ENCODE measurements around the gene BOLA3.
A peak's percentile ranks its signal among the peaks of the same experiment; 100 is the strongest.

Gene BOLA3

DNA sequence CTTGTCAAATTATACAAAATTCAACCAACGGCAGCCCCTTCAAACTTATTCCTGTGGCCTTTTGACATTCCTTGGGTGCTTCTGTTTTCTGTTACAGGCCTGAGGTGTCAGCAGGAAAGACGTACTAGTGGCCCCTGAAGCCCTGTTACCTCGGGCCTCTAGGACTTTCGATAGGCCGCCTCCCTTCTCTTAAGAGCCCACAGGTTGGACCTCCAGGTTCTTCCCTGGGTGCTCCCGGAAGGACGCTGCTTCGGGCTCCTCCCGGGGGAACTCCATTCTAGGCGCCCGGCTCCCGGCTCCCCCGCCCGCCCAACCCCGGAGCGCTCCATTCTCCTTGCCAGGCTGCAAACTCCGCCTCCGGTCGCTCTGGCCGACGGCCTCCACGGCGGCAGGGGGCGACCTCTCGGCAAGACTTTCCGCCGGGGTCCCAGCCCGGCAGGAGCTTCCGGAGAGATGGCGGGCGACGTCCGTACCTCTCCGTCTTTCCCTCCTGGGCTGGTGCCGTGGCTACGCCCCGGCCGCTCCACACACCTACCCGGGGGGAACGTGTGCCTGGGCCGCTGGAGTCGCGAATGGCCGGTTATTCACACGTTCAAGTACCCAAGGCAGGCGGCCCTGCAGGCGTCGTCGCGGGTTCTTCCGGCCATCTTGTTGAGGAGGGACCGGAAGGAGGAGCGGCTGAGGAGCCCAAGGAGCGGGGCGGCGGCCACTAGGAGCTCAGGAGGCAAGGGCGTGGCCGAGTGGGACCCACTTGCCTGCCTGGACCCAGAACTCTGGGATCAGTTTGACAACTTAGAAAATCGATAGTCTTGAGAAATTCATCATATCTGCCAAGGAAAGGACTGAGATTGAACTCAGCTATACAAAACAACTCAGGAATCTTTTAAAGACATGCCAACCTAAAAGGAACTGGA lies 27.5 kb downstream of the BOLA3 start:
- WGBS (ENCODE audit: extremely low coverage, insufficient coverage, low lambda C conversion rate) = no CpG with 5 or more reads among the region's 59 CpGs
- Histone ChIP-seq H4K8ac (ENCODE audit: low read depth, low read length) (no peak overlapping the region), H2BK5ac (ENCODE audit: low read length) (no peak overlapping the region)

DNA sequence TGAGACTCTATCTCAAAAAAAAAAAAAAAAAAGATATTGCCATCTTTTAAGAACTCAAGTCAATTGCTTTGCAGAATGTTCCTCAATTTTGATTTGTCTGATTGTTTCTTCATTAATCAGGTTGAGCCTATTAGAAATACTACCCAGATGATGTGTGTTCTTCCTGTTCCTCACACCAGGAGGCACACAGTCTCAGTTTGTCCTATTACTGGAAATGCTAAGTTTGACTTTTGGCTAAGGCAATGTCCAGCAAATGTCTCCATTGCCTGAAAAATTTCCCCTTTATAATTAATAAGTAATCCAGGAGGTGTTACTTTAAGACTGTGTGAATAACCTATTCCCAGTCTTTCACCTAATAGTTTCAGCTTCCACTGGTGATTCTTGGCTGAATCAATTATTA lies 28.4 kb downstream of the BOLA3 start:
- H3K4me3 ChIP-seq (ENCODE audit: low read length) = no peak overlapping the region
- no peak for DNase-seq

More for the DNA sequence above, 27.5 kb downstream of the BOLA3 start:
- no peaks in the 10 kb centered on the region for H3K79me1 ChIP-seq (ENCODE audit: low read length)
- no peak overlapping the region for H2BK120ac ChIP-seq (ENCODE audit: low read depth, low read length)
- H4K5ac ChIP-seq (ENCODE audit: low read length) = no peak overlapping the region
- H3K4me3 ChIP-seq (ENCODE audit: low read length) = peak overlapping the region; percentile 60
- H3K9ac ChIP-seq (ENCODE audit: low read length) = peak overlapping the region; percentile 64
- no peak overlapping the region for H2BK15ac ChIP-seq (replicated peaks; ENCODE audit: low read depth)
- H3K23ac ChIP-seq (ENCODE audit: low read length) = peak overlapping the region; percentile 15
- no peak overlapping the region for H2AK5ac ChIP-seq (ENCODE audit: low read length)
- H3K27ac ChIP-seq (ENCODE audit: low read depth, low read length) = peak overlapping the region; percentile 7
- H3K27me3 ChIP-seq (ENCODE audit: insufficient read depth, low read length, poor library complexity) = no peaks in the 10 kb centered on the region
- H3K56ac ChIP-seq (ENCODE audit: low read length) = peak overlapping the region; percentile 83
- peak overlapping the region; percentile 7 for H3K18ac ChIP-seq (ENCODE audit: low read length)
- DNase-seq = peak; percentile 87
- H3K4me1 ChIP-seq (ENCODE audit: control insufficient read depth, low read depth, low read length) = no peaks in the 10 kb centered on the region
- no peak overlapping the region for H3K4ac ChIP-seq (ENCODE audit: low read depth, low read length)
- H3K79me2 ChIP-seq (ENCODE audit: control insufficient read depth, insufficient read depth, low read length) = no peaks in the 10 kb centered on the region
- H3K36me3 ChIP-seq (ENCODE audit: control insufficient read depth, insufficient read depth, low read length) = no peaks in the 10 kb centered on the region
- H3K4me2 ChIP-seq (ENCODE audit: low read length) = peak overlapping the region; percentile 46

GRCh38 chr2:74111380-74111779 lies 36.3 kb downstream of the BOLA3 start:
- Histone ChIP-seq H3K4me1 (ENCODE audit: control insufficient read depth, low read depth, low read length) (peaks cover 7% of the 10 kb centered on the region), H3K9ac (ENCODE audit: low read length) (no peak overlapping the region)

More for the DNA sequence above, 28.4 kb downstream of the BOLA3 start:
- Histone ChIP-seq H3K27ac (ENCODE audit: low read depth, low read length) (no peak overlapping the region), H3K4ac (ENCODE audit: low read depth, low read length) (no peak overlapping the region), H4K8ac (ENCODE audit: low read depth, low read length) (no peak overlapping the region), H3K9ac (ENCODE audit: low read length) (no peak overlapping the region), H3K79me2 (ENCODE audit: control insufficient read depth, insufficient read depth, low read length) (no peaks in the 10 kb centered on the region), H3K4me1 (ENCODE audit: control insufficient read depth, low read depth, low read length) (no peaks in the 10 kb centered on the region), H2AK5ac (ENCODE audit: low read length) (no peak overlapping the region), H2BK5ac (ENCODE audit: low read length) (no peak overlapping the region), H3K27me3 (ENCODE audit: insufficient read depth, low read length, poor library complexity) (no peaks in the 10 kb centered on the region), H3K23ac (ENCODE audit: low read length) (no peak overlapping the region), H2BK120ac (ENCODE audit: low read depth, low read length) (no peak overlapping the region), H3K56ac (ENCODE audit: low read length) (no peak overlapping the region), H2BK15ac (replicated peaks; ENCODE audit: low read depth) (no peak overlapping the region), H3K4me2 (ENCODE audit: low read length) (no peak overlapping the region), H3K18ac (ENCODE audit: low read length) (no peak overlapping the region), H3K36me3 (ENCODE audit: control insufficient read depth, insufficient read depth, low read length) (no peaks in the 10 kb centered on the region), H3K79me1 (ENCODE audit: low read length) (no peaks in the 10 kb centered on the region), H4K5ac (ENCODE audit: low read length) (no peak overlapping the region)

GRCh38 chr2:74110537-74110936 lies 37.2 kb downstream of the BOLA3 start:
- Histone ChIP-seq H3K79me2 (ENCODE audit: control insufficient read depth, insufficient read depth, low read length) (no peaks in the 10 kb centered on the region), H3K18ac (ENCODE audit: low read length) (no peak overlapping the region), H4K5ac (ENCODE audit: low read length) (no peak overlapping the region), H3K9ac (ENCODE audit: low read length) (no peak overlapping the region), H3K27ac (ENCODE audit: low read depth, low read length) (no peak overlapping the region), H3K36me3 (ENCODE audit: control insufficient read depth, insufficient read depth, low read length) (no peaks in the 10 kb centered on the region), H2AK5ac (ENCODE audit: low read length) (no peak overlapping the region), H3K56ac (ENCODE audit: low read length) (no peak overlapping the region), H3K23ac (ENCODE audit: low read length) (no peak overlapping the region), H2BK5ac (ENCODE audit: low read length) (no peak overlapping the region), H3K4me2 (ENCODE audit: low read length) (no peak overlapping the region), H4K8ac (ENCODE audit: low read depth, low read length) (no peak overlapping the region), H3K27me3 (ENCODE audit: insufficient read depth, low read length, poor library complexity) (no peaks in the 10 kb centered on the region), H2BK120ac (ENCODE audit: low read depth, low read length) (no peak overlapping the region), H3K4me3 (ENCODE audit: low read length) (no peak overlapping the region), H3K4me1 (ENCODE audit: control insufficient read depth, low read depth, low read length) (peaks cover 7% of the 10 kb centered on the region), H3K79me1 (ENCODE audit: low read length) (no peaks in the 10 kb centered on the region), H2BK15ac (replicated peaks; ENCODE audit: low read depth) (no peak overlapping the region), H3K4ac (ENCODE audit: low read depth, low read length) (no peak overlapping the region)
- DNase-seq = no peak
- WGBS (ENCODE audit: extremely low coverage, insufficient coverage, low lambda C conversion rate) = no CpG with 5 or more reads among the region's 3 CpGs

More at GRCh38 chr2:74111380-74111779, 36.3 kb downstream of the BOLA3 start:
- H4K5ac ChIP-seq (ENCODE audit: low read length) = no peak overlapping the region
- H3K4ac ChIP-seq (ENCODE audit: low read depth, low read length) = no peak overlapping the region
- H2BK15ac ChIP-seq (replicated peaks; ENCODE audit: low read depth) = no peak overlapping the region
- H3K56ac ChIP-seq (ENCODE audit: low read length) = no peak overlapping the region
- no peaks in the 10 kb centered on the region for H3K79me1 ChIP-seq (ENCODE audit: low read length)
- no peak overlapping the region for H2BK5ac ChIP-seq (ENCODE audit: low read length)
- H4K8ac ChIP-seq (ENCODE audit: low read depth, low read length) = no peak overlapping the region
- H3K27ac ChIP-seq (ENCODE audit: low read depth, low read length) = no peak overlapping the region
- no peaks in the 10 kb centered on the region for H3K36me3 ChIP-seq (ENCODE audit: control insufficient read depth, insufficient read depth, low read length)
- no peak overlapping the region for H3K4me3 ChIP-seq (ENCODE audit: low read length)
- no peak overlapping the region for H2BK120ac ChIP-seq (ENCODE audit: low read depth, low read length)
- H3K4me2 ChIP-seq (ENCODE audit: low read length) = no peak overlapping the region
- no peak overlapping the region for H2AK5ac ChIP-seq (ENCODE audit: low read length)
- no peak overlapping the region for H3K23ac ChIP-seq (ENCODE audit: low read length)
- H3K27me3 ChIP-seq (ENCODE audit: insufficient read depth, low read length, poor library complexity) = no peaks in the 10 kb centered on the region
- DNase-seq = no peak
- H3K18ac ChIP-seq (ENCODE audit: low read length) = no peak overlapping the region
- H3K79me2 ChIP-seq (ENCODE audit: control insufficient read depth, insufficient read depth, low read length) = no peaks in the 10 kb centered on the region

DNA sequence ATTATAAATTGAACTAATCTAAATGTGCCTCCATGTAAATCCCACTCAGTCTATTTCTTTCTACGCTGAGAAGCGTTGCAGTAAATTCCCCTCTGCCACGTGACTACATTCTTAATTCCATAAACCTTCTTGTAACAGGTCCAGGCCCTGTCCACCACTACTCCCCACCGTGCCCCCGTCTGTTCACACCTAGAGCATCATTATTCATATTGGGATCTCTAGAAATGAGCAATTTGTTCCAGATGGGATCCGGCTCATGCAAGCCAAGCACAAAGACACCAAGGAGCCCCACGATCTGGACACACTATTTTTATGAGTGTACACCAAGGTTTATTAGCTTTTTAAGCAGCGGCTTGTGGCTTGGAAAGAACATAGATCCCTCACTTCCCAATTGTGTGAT lies 38.2 kb downstream of the BOLA3 start:
- Histone ChIP-seq H2BK120ac (ENCODE audit: low read depth, low read length) (no peak overlapping the region), H3K27ac (ENCODE audit: low read depth, low read length) (no peak overlapping the region), H4K8ac (ENCODE audit: low read depth, low read length) (no peak overlapping the region), H3K4me1 (ENCODE audit: control insufficient read depth, low read depth, low read length) (peaks cover 7% of the 10 kb centered on the region), H3K36me3 (ENCODE audit: control insufficient read depth, insufficient read depth, low read length) (no peaks in the 10 kb centered on the region), H3K4me3 (ENCODE audit: low read length) (no peak overlapping the region), H3K4me2 (ENCODE audit: low read length) (no peak overlapping the region), H2BK5ac (ENCODE audit: low read length) (no peak overlapping the region), H3K4ac (ENCODE audit: low read depth, low read length) (no peak overlapping the region), H2BK15ac (replicated peaks; ENCODE audit: low read depth) (no peak overlapping the region), H3K79me2 (ENCODE audit: control insufficient read depth, insufficient read depth, low read length) (no peaks in the 10 kb centered on the region), H3K27me3 (ENCODE audit: insufficient read depth, low read length, poor library complexity) (no peaks in the 10 kb centered on the region), H4K5ac (ENCODE audit: low read length) (no peak overlapping the region), H2AK5ac (ENCODE audit: low read length) (no peak overlapping the region), H3K56ac (ENCODE audit: low read length) (no peak overlapping the region), H3K79me1 (ENCODE audit: low read length) (no peaks in the 10 kb centered on the region), H3K23ac (ENCODE audit: low read length) (no peak overlapping the region), H3K18ac (ENCODE audit: low read length) (no peak overlapping the region), H3K9ac (ENCODE audit: low read length) (no peak overlapping the region)
- WGBS (ENCODE audit: extremely low coverage, insufficient coverage, low lambda C conversion rate) = no CpG with 5 or more reads among the region's 8 CpGs
- no peak for DNase-seq

DNA sequence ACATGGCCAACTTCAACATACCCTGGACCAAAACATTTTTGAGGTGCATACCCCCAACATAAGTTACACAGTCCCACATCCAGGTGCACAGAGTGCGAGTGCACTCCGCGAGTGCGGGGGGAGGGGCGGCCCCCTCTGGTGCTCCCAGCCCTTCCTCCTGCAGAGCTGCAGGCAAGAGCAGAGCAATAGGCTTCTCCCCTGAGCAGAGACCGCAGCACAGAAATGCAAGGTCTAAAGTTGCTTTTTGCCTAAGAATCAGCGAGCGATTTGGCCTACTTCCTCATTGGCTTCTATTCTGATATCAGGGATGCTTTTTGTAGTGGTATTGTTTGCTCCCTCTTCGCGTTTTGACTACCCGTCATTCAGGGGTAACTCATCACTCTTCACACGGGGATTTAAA lies 40.6 kb downstream of the BOLA3 start:
- Histone ChIP-seq H2BK15ac (replicated peaks; ENCODE audit: low read depth) (no peak overlapping the region), H4K8ac (ENCODE audit: low read depth, low read length) (no peak overlapping the region), H3K4me2 (ENCODE audit: low read length) (peak overlapping the region; percentile 6), H3K18ac (ENCODE audit: low read length) (no peak overlapping the region), H2BK120ac (ENCODE audit: low read depth, low read length) (no peak overlapping the region), H3K36me3 (ENCODE audit: control insufficient read depth, insufficient read depth, low read length) (no peaks in the 10 kb centered on the region), H3K23ac (ENCODE audit: low read length) (no peak overlapping the region), H3K27me3 (ENCODE audit: insufficient read depth, low read length, poor library complexity) (no peaks in the 10 kb centered on the region), H4K5ac (ENCODE audit: low read length) (no peak overlapping the region), H3K4me1 (ENCODE audit: control insufficient read depth, low read depth, low read length) (peaks cover 7% of the 10 kb centered on the region), H3K9ac (ENCODE audit: low read length) (no peak overlapping the region), H3K27ac (ENCODE audit: low read depth, low read length) (no peak overlapping the region), H2BK5ac (ENCODE audit: low read length) (no peak overlapping the region), H3K56ac (ENCODE audit: low read length) (no peak overlapping the region), H3K79me1 (ENCODE audit: low read length) (no peaks in the 10 kb centered on the region), H2AK5ac (ENCODE audit: low read length) (no peak overlapping the region), H3K4me3 (ENCODE audit: low read length) (no peak overlapping the region), H3K79me2 (ENCODE audit: control insufficient read depth, insufficient read depth, low read length) (no peaks in the 10 kb centered on the region), H3K4ac (ENCODE audit: low read depth, low read length) (no peak overlapping the region)
- WGBS (ENCODE audit: extremely low coverage, insufficient coverage, low lambda C conversion rate) = no CpG with 5 or more reads among the region's 12 CpGs
- DNase-seq = peak; percentile 41
